ENCODE results near the gene CLSTN2.

GRCh38 chr3:140292170-140292569 is 357.2 kb downstream of the CLSTN2 start:
- TF ChIP-seq POLR2AphosphoS5 (IDR thresholded peaks at IDR 0.05): no peak
- no peak for TF ChIP-seq CTCF (IDR thresholded peaks at IDR 0.05)

Measured in prostate gland (tissue), 2 donors.